Neural progenitor cell (in vitro differentiated cells): ENCODE measurements around the gene ZBTB5.

Source experiments
- CTCF ChIP-seq: fragments of 200-600 bp; sonication (generic); IDR thresholded peaks from 2 replicates; pipeline ENCODE4 v1.5.1; 2017; ENCODE audit warnings: antibody characterized with exemption, mild to moderate bottlenecking
- EZH2 ChIP-seq: fragments of 200-600 bp; sonication (generic); IDR thresholded peaks from 2 replicates; pipeline ENCODE4 v1.6.1; 2017; ENCODE audit warnings: antibody characterized with exemption, mild to moderate bottlenecking, moderate library complexity
- EZH2phosphoT487 ChIP-seq: fragments of 200-600 bp; sonication (generic); IDR thresholded peaks from 2 replicates; pipeline ENCODE4 v1.6.1; 2017; ENCODE audit warnings: antibody characterized with exemption

DNA sequence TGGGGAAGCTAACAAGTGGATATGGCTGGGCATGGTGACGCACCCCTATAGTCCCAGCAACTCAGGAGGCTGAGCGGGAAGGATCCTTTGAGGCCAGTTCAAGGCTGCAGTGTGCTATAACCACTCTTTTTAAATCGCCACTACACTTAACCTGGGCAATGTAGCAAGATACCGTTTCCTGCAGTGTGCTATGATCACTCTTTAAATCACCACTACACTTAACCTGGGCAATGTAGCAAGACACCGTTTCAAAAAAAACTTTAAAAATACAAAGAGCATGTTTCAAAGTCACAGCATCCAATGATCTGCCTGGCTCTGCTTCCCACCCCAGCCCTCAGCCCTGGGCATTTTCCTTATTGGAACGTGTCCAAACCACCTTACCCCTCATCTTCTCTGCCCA lies 28.2 kb downstream of the ZBTB5 start:
- TF ChIP-seq EZH2phosphoT487, result no peak
- TF ChIP-seq EZH2, result no peak
- no peak for TF ChIP-seq CTCF
